ENCODE data around the gene LAS1L. TPM values are rescaled to one million over a fixed set of nuclear protein-coding genes. Genes with fewer than 3 reads are reported as not detected.

The LAS1L gene
- total and polyA plus RNA-seq, 2 donors (not counting 1 experiment from before 2014, with no cell fraction given) = 11.9 to 16.4 TPM

DNA sequence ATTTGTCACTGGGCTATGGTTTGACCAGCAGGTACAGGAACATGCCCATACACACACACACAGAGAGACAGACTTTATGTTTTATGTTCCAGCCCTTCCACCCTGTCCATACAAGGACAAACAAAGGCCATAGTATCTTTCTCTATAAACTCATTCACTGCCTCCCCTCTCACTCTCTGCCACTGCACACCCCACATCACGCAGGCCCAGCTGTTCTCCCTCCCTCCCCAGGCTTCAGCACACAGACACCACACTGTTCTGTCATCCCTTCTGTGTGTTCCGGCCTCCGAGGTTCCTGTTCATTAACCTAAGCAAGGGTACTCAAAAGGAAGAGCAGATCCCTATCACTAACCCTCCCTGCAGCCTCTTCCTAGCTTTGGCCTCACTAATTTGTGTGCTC is 17.8 kb downstream of the LAS1L start:
- Histone ChIP-seq H3K27ac (ENCODE audit: insufficient read depth, low read length) (no peak overlapping the region), H3K4me1 (ENCODE audit: control insufficient read depth, extremely low read depth, insufficient read depth, low read length) (no peaks in the 10 kb centered on the region), H3K9ac (ENCODE audit: insufficient read depth, low read length) (no peak overlapping the region), H3K36me3 (ENCODE audit: control insufficient read depth, insufficient read depth, low read length) (no peaks in the 10 kb centered on the region), H4K20me1 (ENCODE audit: control insufficient read depth, extremely low read depth, insufficient read depth, low read length) (no peaks in the 10 kb centered on the region), H2AFZ (ENCODE audit: low read length) (no peak overlapping the region), H3K79me2 (ENCODE audit: control insufficient read depth, insufficient read depth, low read length) (no peaks in the 10 kb centered on the region), H3K9me3 (ENCODE audit: control insufficient read depth, insufficient read depth, low read depth, low read length) (no peaks in the 10 kb centered on the region), H3K4me2 (ENCODE audit: extremely low read depth, insufficient read depth, low read length) (no peak overlapping the region), H3K27me3 (ENCODE audit: control insufficient read depth, insufficient read depth, low read length) (no peaks in the 10 kb centered on the region), H3K4me3 (replicated peaks in 1 of 4; ENCODE audit: control extremely low read depth in 1 of 4, insufficient read depth in 1 of 4, low read depth in 3 of 4, low read length in 4 of 4) (no peak overlapping the region)
- DNase-seq (ENCODE audit: low read depth in 2 of 2) = no peak
- TF ChIP-seq, protein P1, sequence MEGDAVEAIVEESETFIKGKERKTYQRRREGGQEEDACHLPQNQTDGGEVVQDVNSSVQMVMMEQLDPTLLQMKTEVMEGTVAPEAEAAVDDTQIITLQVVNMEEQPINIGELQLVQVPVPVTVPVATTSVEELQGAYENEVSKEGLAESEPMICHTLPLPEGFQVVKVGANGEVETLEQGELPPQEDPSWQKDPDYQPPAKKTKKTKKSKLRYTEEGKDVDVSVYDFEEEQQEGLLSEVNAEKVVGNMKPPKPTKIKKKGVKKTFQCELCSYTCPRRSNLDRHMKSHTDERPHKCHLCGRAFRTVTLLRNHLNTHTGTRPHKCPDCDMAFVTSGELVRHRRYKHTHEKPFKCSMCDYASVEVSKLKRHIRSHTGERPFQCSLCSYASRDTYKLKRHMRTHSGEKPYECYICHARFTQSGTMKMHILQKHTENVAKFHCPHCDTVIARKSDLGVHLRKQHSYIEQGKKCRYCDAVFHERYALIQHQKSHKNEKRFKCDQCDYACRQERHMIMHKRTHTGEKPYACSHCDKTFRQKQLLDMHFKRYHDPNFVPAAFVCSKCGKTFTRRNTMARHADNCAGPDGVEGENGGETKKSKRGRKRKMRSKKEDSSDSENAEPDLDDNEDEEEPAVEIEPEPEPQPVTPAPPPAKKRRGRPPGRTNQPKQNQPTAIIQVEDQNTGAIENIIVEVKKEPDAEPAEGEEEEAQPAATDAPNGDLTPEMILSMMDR (conservative IDR thresholded peaks at IDR 0.05 in 1 of 2, IDR thresholded peaks at IDR 0.05 in 1 of 2; ENCODE audit: low read depth in 1 of 2, low read length in 2 of 2) = no peak
- no peak for TF ChIP-seq EZH2 (IDR thresholded peaks at IDR 0.05; ENCODE audit: low read length, missing control alignments)

DNA sequence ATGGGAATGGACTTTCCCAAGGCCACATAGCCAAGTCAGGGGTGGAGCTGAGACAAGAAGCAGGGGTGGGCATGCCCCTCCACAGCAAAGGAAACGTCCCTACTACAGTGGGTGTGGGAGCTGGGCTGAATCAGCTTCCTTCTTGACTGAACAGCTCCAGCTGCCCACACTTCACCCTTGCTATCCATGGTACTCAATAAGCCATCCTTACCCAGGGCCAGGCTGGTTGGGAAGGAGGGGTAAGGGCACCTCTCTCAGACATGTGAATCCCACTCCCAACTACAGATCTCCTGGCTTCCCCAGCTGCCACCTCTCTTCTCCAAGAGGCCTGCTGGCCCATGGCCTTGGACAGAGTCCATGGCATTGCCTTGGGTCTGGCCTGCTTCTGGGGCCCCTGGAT is 21.0 kb downstream of the LAS1L start:
- Histone ChIP-seq H3K27me3 (ENCODE audit: control insufficient read depth, insufficient read depth, low read length) (no peaks in the 10 kb centered on the region), H3K9me3 (ENCODE audit: control insufficient read depth, insufficient read depth, low read depth, low read length) (no peaks in the 10 kb centered on the region), H2AFZ (ENCODE audit: low read length) (no peak overlapping the region), H3K4me3 (replicated peaks in 1 of 4; ENCODE audit: control extremely low read depth in 1 of 4, insufficient read depth in 1 of 4, low read depth in 3 of 4, low read length in 4 of 4) (no peak overlapping the region), H3K36me3 (ENCODE audit: control insufficient read depth, insufficient read depth, low read length) (no peaks in the 10 kb centered on the region), H3K27ac (ENCODE audit: insufficient read depth, low read length) (no peak overlapping the region), H3K79me2 (ENCODE audit: control insufficient read depth, insufficient read depth, low read length) (no peaks in the 10 kb centered on the region), H4K20me1 (ENCODE audit: control insufficient read depth, extremely low read depth, insufficient read depth, low read length) (no peaks in the 10 kb centered on the region), H3K4me2 (ENCODE audit: extremely low read depth, insufficient read depth, low read length) (no peak overlapping the region), H3K4me1 (ENCODE audit: control insufficient read depth, extremely low read depth, insufficient read depth, low read length) (no peaks in the 10 kb centered on the region), H3K9ac (ENCODE audit: insufficient read depth, low read length) (no peak overlapping the region)
- no peak for TF ChIP-seq EZH2 (IDR thresholded peaks at IDR 0.05; ENCODE audit: low read length, missing control alignments)
- TF ChIP-seq, protein P1 (conservative IDR thresholded peaks at IDR 0.05 in 1 of 2, IDR thresholded peaks at IDR 0.05 in 1 of 2; ENCODE audit: low read depth in 1 of 2, low read length in 2 of 2) = no peak
- no peak for DNase-seq (ENCODE audit: low read depth in 2 of 2)

DNA sequence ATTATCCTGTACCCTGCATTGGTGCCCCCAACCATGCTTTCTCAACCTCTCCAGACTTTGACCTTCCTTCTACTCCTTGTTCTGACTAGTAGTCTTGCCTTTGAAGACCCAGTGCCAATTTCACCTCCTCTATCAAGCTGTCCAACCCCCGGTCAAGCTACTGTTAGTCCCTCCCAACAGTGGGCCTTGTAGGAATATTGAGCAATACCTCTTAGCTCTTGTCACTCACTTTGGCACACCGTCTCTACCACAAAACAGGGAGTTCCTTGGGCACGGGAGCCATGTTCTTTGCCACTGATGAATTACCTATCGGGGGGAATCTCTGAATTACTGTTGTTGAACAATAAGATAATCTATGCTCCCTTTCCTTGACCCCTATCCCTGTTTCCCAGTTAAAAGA is 25.2 kb downstream of the LAS1L start:
- Histone ChIP-seq H2AFZ (ENCODE audit: low read length) (no peak overlapping the region), H3K9me3 (ENCODE audit: control insufficient read depth, insufficient read depth, low read depth, low read length) (no peaks in the 10 kb centered on the region), H3K4me2 (ENCODE audit: extremely low read depth, insufficient read depth, low read length) (no peak overlapping the region), H4K20me1 (ENCODE audit: control insufficient read depth, extremely low read depth, insufficient read depth, low read length) (no peaks in the 10 kb centered on the region), H3K4me3 (replicated peaks in 1 of 4; ENCODE audit: control extremely low read depth in 1 of 4, insufficient read depth in 1 of 4, low read depth in 3 of 4, low read length in 4 of 4) (no peak overlapping the region), H3K9ac (ENCODE audit: insufficient read depth, low read length) (no peak overlapping the region), H3K36me3 (ENCODE audit: control insufficient read depth, insufficient read depth, low read length) (no peaks in the 10 kb centered on the region), H3K27me3 (ENCODE audit: control insufficient read depth, insufficient read depth, low read length) (no peaks in the 10 kb centered on the region), H3K79me2 (ENCODE audit: control insufficient read depth, insufficient read depth, low read length) (no peaks in the 10 kb centered on the region), H3K27ac (ENCODE audit: insufficient read depth, low read length) (no peak overlapping the region), H3K4me1 (ENCODE audit: control insufficient read depth, extremely low read depth, insufficient read depth, low read length) (no peaks in the 10 kb centered on the region)
- no peak for TF ChIP-seq EZH2 (IDR thresholded peaks at IDR 0.05; ENCODE audit: low read length, missing control alignments)
- TF ChIP-seq, protein P1 (conservative IDR thresholded peaks at IDR 0.05 in 1 of 2, IDR thresholded peaks at IDR 0.05 in 1 of 2; ENCODE audit: low read depth in 1 of 2, low read length in 2 of 2) = no peak
- no peak for DNase-seq (ENCODE audit: low read depth in 2 of 2)
